Chondrocyte (in vitro differentiated cells): ENCODE measurements around the gene MIP. TPM values are rescaled to one million over a fixed set of nuclear protein-coding genes. Genes with fewer than 3 reads are reported as not detected.

Experiments used
- DNase-seq: peaks from one replicate; pipeline ENCODE4 v3.0.0; 2021; ENCODE audit warnings: mixed read lengths, low spot score
- H3K27ac Mint-ChIP-seq: one replicate; pipeline ENCODE4 v1.8.0; 2021; ENCODE audit warnings: mild to moderate bottlenecking, moderate library complexity, mixed read lengths; ENCODE audit not compliant: unreplicated experiment
- H3K27me3 Mint-ChIP-seq: 2 replicates; pipeline ENCODE4 v1.8.0; 2021; ENCODE audit warnings: low read depth, mixed read lengths
- H3K36me3 Mint-ChIP-seq: 2 replicates; pipeline ENCODE4 v1.8.0; 2021; ENCODE audit warnings: low read depth, mixed read lengths
- H3K4me1 Mint-ChIP-seq: 2 replicates; pipeline ENCODE4 v1.8.0; 2021; ENCODE audit warnings: low read depth, mild to moderate bottlenecking, mixed read lengths
- H3K4me3 Mint-ChIP-seq: one replicate; pipeline ENCODE4 v1.8.0; 2021; ENCODE audit warnings: mild to moderate bottlenecking, moderate library complexity, mixed read lengths; ENCODE audit not compliant: unreplicated experiment
- H3K9me3 Mint-ChIP-seq: 2 replicates; pipeline ENCODE4 v1.8.0; 2021; ENCODE audit warnings: low read depth, mixed read lengths
- CTCF ChIP-seq: fragments of 200-600 bp; sonication (generic); IDR thresholded peaks from 2 replicates; pipeline ENCODE4 v1.5.0; 2021; ENCODE audit warnings: antibody characterized with exemption, mild to moderate bottlenecking, moderate library complexity
- total RNA-seq: library from RNA; stranded (reverse); gene quantifications from 3 replicates; pipeline ENCODE4 v1.2.1, GENCODE V29; 2021

The MIP gene
- total RNA-seq, 1 donor from 2014 or later = not detected

GRCh38 chr12:56425193-56425592 lies 29.3 kb downstream of the MIP start:
- H3K9me3 Mint-ChIP-seq = no peaks in the 10 kb centered on the region
- no peak overlapping the region for H3K4me3 Mint-ChIP-seq
- no peak for TF ChIP-seq CTCF
- no peaks in the 10 kb centered on the region for H3K4me1 Mint-ChIP-seq
- H3K36me3 Mint-ChIP-seq = peaks cover 24% of the 10 kb centered on the region
- no peaks in the 10 kb centered on the region for H3K27me3 Mint-ChIP-seq
- no peak for DNase-seq
- no peak overlapping the region for H3K27ac Mint-ChIP-seq

- Mint-ChIP-seq H3K36me3 (peaks cover 18% of the 10 kb centered on the region), H3K4me3 (no peak overlapping the region), H3K27ac (no peak overlapping the region), H3K27me3 (no peaks in the 10 kb centered on the region), H3K9me3 (no peaks in the 10 kb centered on the region), H3K4me1 (no peaks in the 10 kb centered on the region)
- no peak for DNase-seq
- no peak for TF ChIP-seq CTCF
These were observed 34.0 kb downstream of the MIP start for GRCh38 chr12:56420411-56420810.

GRCh38 chr12:56417739-56418138 lies 36.7 kb downstream of the MIP start:
- Mint-ChIP-seq H3K9me3 (no peaks in the 10 kb centered on the region), H3K27ac (no peak overlapping the region)
- no peak for TF ChIP-seq CTCF

GRCh38 chr12:56414401-56414800 lies 40.1 kb downstream of the MIP start:
- Mint-ChIP-seq H3K4me3 (no peak overlapping the region), H3K27me3 (no peaks in the 10 kb centered on the region), H3K9me3 (no peaks in the 10 kb centered on the region), H3K27ac (no peak overlapping the region), H3K4me1 (peaks cover 4% of the 10 kb centered on the region), H3K36me3 (peaks cover 5% of the 10 kb centered on the region)
- no peak for TF ChIP-seq CTCF
- no peak for DNase-seq

More at GRCh38 chr12:56417739-56418138, 36.7 kb downstream of the MIP start:
- H3K27me3 Mint-ChIP-seq = no peaks in the 10 kb centered on the region
- H3K4me3 Mint-ChIP-seq = no peak overlapping the region
- H3K4me1 Mint-ChIP-seq = no peaks in the 10 kb centered on the region
- peaks cover 15% of the 10 kb centered on the region for H3K36me3 Mint-ChIP-seq
- no peak for DNase-seq

- Mint-ChIP-seq H3K4me1 (peaks cover 4% of the 10 kb centered on the region), H3K36me3 (peaks cover 5% of the 10 kb centered on the region), H3K27me3 (no peaks in the 10 kb centered on the region), H3K9me3 (no peaks in the 10 kb centered on the region), H3K4me3 (no peak overlapping the region), H3K27ac (no peak overlapping the region)
- DNase-seq = no peak
- TF ChIP-seq CTCF = no peak
These were observed 41.1 kb downstream of the MIP start for GRCh38 chr12:56413392-56413791.
